NCI-H1105 treated with DMSO at 0.1 percent for 48 hours (cell line): Measurements from ENCODE around the gene ZNF366.

Experiments
- DNase-seq: peaks from one replicate; lab custom pipeline; 2025; lab: John Stamatoyannopoulos, UW

ZNF366 gene

GRCh38 chr5:72522607-72523006, 15.4 kb upstream of the ZNF366 start:
- no peak for DNase-seq

DNA sequence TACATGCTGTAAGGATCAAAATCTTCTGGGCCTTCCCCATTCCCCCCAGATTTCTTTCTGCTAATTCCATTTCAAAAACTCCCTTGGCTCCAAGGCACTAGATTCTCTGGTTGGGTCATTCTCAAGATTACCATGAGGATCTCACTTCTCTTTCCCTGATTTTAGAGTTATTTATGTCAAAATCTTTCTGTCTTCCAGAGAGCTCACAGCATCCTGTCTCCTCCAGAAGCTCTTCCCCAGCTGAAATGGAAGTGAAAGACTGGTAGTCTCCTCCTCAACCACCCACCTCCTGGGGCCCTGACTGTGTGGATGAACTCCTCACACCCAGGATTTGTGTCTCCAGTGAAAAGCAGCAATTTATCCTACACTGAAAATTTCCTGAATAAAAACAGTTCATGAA, 11.9 kb upstream of the ZNF366 start:
- DNase-seq, result no peak

- no peak for DNase-seq
Measured at GRCh38 chr5:72518001-72518683, 10.9 kb upstream of the ZNF366 start.

DNA sequence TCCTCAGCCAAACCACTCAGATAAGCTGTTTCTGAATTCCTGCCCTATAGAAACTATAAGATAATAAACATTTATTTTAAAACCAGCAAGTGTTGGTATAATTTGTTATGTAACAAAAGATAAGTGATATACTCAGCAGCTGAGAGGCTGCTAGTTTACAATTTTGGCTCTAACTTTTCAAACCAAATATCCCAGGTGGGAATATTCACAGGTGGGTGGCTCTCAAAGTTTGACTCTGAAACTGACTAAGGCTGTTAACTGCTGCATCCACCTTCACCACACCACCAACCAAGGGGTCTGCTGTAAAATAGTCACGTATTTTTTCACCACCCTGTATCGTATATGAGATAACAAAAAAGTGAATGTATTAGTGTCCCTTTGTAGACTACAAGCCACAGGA, 9.7 kb upstream of the ZNF366 start:
- no peak for DNase-seq

DNA sequence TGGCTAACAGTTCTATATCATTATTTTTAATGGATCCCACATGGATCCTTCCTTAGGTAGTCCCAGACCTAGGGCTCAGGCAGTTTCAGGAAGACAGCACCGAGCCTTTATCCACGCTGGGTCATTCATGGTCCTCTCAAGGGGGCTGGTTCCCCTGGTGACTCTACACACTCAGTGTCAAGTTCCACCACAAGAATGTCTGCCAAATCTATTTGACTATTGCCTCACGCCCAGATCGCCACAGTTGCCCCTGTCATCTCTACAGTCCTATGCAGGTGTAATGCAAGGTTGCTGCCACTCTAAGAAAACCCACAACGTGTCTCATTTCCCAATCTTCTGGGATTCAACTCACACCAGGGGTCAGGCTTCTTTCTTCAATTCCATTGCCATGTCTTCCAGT, 8.0 kb upstream of the ZNF366 start:
- no peak for DNase-seq

DNA sequence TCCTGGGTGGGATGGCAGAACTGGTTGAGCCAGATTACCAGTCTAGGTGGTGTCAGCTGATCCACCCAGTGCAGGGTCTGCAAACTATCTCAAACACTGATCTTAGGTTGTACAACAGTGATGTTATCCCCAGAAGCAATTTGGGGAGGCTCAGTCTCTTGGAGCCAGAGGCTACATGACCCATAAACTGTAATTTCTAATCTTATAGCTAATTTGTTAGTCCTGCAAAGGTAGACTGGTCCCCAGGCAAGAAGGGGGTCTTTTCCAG, 5.3 kb upstream of the ZNF366 start:
- DNase-seq, result no peak

DNA sequence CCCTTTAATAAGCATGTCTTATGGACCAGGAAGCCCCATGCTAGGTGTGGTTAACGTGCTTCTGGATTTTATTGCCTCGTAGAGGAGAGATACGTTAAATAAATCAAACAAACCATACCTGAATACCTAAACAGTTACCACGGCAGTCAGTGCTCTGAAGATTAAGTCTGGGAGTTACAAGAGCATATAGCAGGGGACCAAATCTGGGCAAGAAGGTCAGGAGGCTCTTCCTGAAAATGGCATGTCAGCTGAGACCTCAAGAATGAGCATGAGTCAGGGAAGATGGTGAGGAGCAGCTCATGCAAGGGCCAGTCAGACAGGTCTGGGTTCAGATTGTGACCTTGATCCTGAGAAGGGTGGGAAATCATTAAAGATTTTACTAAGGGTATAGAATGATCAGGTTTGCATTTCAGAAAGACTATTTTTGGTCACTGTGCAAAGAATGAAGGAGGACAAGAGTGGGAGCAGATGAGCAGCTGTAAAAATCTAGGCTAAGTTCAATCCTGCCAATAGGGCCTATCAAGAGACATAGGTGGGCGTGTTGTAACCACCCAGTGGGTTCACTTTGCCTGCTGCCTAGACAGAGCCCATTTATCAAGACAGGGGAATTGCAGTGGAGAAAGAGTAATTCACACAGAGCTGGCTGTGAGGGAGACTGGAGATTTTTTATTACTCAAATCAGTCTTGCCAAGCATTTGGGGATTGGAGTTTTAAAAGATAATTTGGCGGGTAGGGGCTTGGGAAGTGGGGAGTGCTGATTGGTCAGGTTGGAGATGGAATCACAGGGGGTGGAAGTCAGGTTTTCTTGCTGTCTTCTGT, 4.8 kb upstream of the ZNF366 start:
- no peak for DNase-seq

DNA sequence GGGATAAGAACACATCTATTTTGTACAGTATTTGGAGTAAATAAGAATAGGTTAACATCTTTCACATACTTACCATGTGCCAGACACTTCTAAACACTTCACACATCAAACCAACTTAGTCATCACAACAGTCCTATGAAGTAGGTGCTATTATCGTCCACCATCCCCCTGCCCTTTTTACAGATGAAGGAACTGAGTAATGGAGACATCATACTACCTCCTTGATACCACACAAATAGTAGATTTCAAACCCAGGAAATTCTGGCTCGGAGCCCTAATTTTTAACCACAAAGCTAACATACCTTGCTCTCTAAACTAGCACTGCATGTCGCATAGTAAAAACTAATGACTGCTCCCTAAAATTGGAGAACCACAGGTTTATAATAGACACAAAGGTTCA, 4.2 kb upstream of the ZNF366 start:
- DNase-seq, result no peak

- no peak for DNase-seq
Measured at GRCh38 chr5:72510610-72511181, 3.5 kb upstream of the ZNF366 start.

DNA sequence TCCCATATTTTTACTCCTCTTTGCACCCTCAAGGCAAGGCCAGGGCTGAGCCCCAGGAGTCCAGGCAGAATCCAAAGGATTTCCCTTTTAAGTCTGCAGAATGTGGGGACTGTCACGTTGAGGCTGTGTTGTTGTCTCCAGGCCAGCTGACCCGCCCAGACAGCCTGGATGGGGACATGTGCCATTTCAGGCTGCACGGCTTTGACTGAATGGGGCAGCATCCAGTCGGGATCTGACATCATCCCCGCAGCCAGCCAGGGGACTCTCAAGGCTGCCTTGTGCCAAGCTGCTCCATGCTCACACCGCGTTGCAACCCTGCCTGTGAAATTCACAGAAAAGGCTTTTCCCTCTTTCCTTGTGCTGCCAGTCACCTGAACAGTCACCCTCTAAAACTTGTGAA, 2.2 kb upstream of the ZNF366 start:
- no peak for DNase-seq

DNA sequence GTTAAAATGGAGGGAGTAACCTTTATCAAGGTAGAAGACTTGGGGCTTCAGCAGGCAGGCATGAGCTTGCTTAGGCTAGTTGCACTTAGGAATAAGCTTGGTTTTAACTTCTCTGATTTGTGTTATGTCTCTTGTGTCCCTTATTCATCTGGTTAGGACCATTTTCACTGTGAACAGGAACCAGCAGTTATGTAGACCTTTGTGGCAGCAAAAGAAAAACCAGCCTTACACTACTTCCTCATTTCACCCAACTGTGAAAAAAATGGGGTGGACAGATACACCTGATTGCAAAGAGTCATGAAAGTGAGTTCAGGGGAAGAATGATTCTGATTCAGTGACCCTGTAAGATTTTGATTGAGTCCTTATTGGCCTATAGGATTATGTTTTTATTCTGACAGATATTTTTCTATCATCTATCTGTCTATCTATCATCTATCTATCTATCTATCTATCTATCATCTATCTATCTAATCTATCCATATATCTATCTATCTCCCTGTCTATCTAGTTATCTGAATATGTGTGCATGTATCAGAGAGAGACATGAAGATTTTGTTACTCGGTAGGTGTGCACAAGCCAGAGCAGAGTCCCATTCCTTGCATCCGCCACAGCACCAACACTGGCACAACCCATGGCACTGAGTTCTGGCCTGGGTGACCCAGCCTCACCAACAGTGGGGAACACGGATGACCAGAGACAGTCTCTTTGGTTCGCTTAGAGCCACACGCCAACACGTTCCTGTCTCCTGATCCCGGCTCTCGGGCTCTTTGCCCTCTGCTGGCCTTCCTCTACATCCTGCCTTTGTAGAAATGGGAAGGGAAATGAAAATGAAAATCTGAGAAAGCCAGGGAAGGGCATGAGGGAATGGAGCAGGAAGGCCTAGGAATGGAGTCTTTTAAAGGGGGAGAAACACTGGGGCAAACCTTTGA, 1.3 kb upstream of the ZNF366 start:
- DNase-seq, result no peak

GRCh38 chr5:72507907-72508238, 663 bp upstream of the ZNF366 start:
- DNase-seq, result no peak

DNA sequence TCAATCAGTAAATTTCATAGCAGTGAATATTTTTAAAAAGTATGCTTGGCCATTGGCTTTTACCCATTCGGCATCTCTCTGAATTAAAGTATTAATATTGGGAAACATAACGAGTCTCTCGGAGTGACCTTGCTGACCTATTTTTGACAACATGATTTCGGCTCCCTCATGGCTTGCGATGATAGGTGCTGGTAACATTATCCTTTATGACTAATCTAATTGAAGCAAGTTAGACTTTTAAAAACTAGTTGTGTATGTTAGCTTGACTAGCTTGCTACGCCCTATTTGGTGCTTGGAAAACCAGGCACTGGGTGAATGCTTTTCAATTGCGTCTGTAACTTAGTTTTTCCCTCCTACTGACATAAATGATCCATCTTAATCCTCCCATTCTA, 1.1 kb downstream of the ZNF366 start:
- no peak for DNase-seq

GRCh38 chr5:72505539-72506157, 1.6 kb downstream of the ZNF366 start:
- DNase-seq, result no peak

- DNase-seq, result no peak
Measured at GRCh38 chr5:72505016-72505415, 2.2 kb downstream of the ZNF366 start.

- DNase-seq, result no peak
Measured at GRCh38 chr5:72503888-72504491, 3.2 kb downstream of the ZNF366 start.

- DNase-seq, result no peak
Measured at GRCh38 chr5:72501488-72501887, 5.7 kb downstream of the ZNF366 start.

- no peak for DNase-seq
Measured at GRCh38 chr5:72499730-72500129, 7.5 kb downstream of the ZNF366 start.

- no peak for DNase-seq
Measured at GRCh38 chr5:72499090-72499489, 8.1 kb downstream of the ZNF366 start.

- DNase-seq, result no peak
Measured at GRCh38 chr5:72498284-72498683, 8.9 kb downstream of the ZNF366 start.

DNA sequence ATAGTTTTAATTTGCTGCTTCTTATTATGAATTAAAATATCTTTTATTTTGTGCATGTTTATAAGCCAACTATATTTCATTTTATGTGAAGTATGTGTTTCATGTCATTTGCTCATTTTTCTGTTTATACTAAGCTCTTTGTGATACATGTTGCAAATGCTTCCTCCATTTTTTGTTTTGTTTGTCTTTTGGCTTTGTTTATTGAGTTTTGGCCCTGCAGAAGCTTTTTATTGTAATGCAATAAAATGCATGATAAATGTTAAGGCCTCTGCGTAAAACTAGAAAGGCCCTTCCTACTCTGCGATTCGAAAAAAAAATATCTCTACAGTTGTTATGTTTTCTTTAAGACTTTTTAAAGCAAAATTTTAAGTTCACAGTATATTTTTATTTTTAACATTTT, 9.4 kb downstream of the ZNF366 start:
- no peak for DNase-seq

- DNase-seq, result no peak
Measured at GRCh38 chr5:72495410-72495809, 11.8 kb downstream of the ZNF366 start.
